Activated B cell treated with CpG ODN at 0.5 μM for 24 hours (primary cell): Measurements from ENCODE around the gene TCOF1. TPM values are rescaled to one million over a fixed set of nuclear protein-coding genes. Genes with fewer than 3 reads are reported as not detected.
"Not testable (repeated sequence)": the region's sequence is repeated elsewhere in the genome, so short reads cannot be mapped to it uniquely, and the experiment has no call there.

Source experiments
- ATAC-seq: fragments of 200-7000 bp; cut with Tn5 transposase; one replicate; pipeline ENCODE4 v1.10.0; 2021; ENCODE audit warnings: low read depth, mild to moderate bottlenecking, moderate library complexity
- CTCF ChIA-PET: fragments of 350-600 bp; sonication (Branson Sonifier 250); formaldehyde crosslinking; loops from one replicate; lab custom pipeline; 2021; ENCODE audit warnings: antibody characterized with exemption; lab: Charles Lee
- POLR2A ChIA-PET: fragments of 350-600 bp; sonication (Branson Sonifier 250); formaldehyde crosslinking; loops from one replicate; lab custom pipeline; 2021; ENCODE audit warnings: antibody characterized with exemption; lab: Charles Lee
- DNase-seq: peaks from one replicate; pipeline ENCODE4 v3.0.0; 2022
- H3K27ac Mint-ChIP-seq: one replicate; pipeline ENCODE4 v1.8.0; 2020; ENCODE audit warnings: mixed read lengths
- H3K27me3 Mint-ChIP-seq: one replicate; pipeline ENCODE4 v1.8.0; 2021; ENCODE audit warnings: mixed read lengths
- H3K36me3 Mint-ChIP-seq: one replicate; pipeline ENCODE4 v1.8.0; 2021; ENCODE audit warnings: low read depth, mixed read lengths
- H3K4me1 Mint-ChIP-seq: one replicate; pipeline ENCODE4 v1.8.0; 2021; ENCODE audit warnings: mixed read lengths
- H3K4me3 Mint-ChIP-seq: one replicate; pipeline ENCODE4 v1.8.0; 2020; ENCODE audit warnings: mild to moderate bottlenecking, mixed read lengths
- H3K9me3 Mint-ChIP-seq: one replicate; pipeline ENCODE4 v1.8.0; 2020; ENCODE audit warnings: mixed read lengths
- CTCF ChIP-seq: fragments of 200-600 bp; IDR thresholded peaks from one replicate; pipeline ENCODE4 v1.8.0; 2022; ENCODE audit warnings: antibody characterized with exemption, mild to moderate bottlenecking
- intact Hi-C: fragments of 100-400 bp; cut with micrococcal nuclease; formaldehyde crosslinking; loops from one replicate; pipeline ENCODE4 v1.15.1; 2024
- total RNA-seq: library from RNA; stranded (reverse); gene quantifications from 2 replicates; pipeline ENCODE4 v1.2.3, GENCODE V29; 2022

TCOF1 gene
- total RNA-seq, 1 donor from 2014 or later = 76.1 TPM

GRCh38 chr5:150422075-150422474, 64.6 kb downstream of the TCOF1 start:
- no peaks in the 10 kb centered on the region for H3K27me3 Mint-ChIP-seq
- no peak overlapping the region for H3K4me3 Mint-ChIP-seq
- no peak for TF ChIP-seq CTCF
- H3K27ac Mint-ChIP-seq = peak overlapping the region; percentile 80
- H3K4me1 Mint-ChIP-seq = peaks cover 45% of the 10 kb centered on the region
- H3K36me3 Mint-ChIP-seq = no peaks in the 10 kb centered on the region
- no peak for ATAC-seq
- ChIA-PET POLR2A (interaction anchor here (30.4 to 43.9 kb wide), 2 partner anchors 4 to 13 kb away, joined by 2478 read pairs; partner anchors contain the start of gene CD74), CTCF (interaction anchor here (1.0 to 1.7 kb wide), 2 partner anchors 10 to 14 kb away, joined by 3 to 4 read pairs; no protein-coding TSS in a partner anchor)
- no peaks in the 10 kb centered on the region for H3K9me3 Mint-ChIP-seq
- no peak for DNase-seq
- intact Hi-C loops = no loop called here

GRCh38 chr5:150422758-150423157, 65.3 kb downstream of the TCOF1 start:
- TF ChIP-seq CTCF = no peak
- ATAC-seq = no peak
- H3K9me3 Mint-ChIP-seq = no peaks in the 10 kb centered on the region
- H3K4me3 Mint-ChIP-seq = no peak overlapping the region
- no peak for DNase-seq
- intact Hi-C loops = no loop called here
- H3K36me3 Mint-ChIP-seq = no peaks in the 10 kb centered on the region
- POLR2A ChIA-PET = interaction anchor here (30.4 to 43.9 kb wide), 2 partner anchors 4 to 14 kb away, joined by 2478 read pairs; partner anchors contain the start of gene CD74
- CTCF ChIA-PET = interaction anchor here (1.7 kb wide), 1 partner anchor 14 kb away, joined by 4 read pairs; no protein-coding TSS in a partner anchor
- H3K4me1 Mint-ChIP-seq = peaks cover 45% of the 10 kb centered on the region
- H3K27ac Mint-ChIP-seq = no peak overlapping the region
- H3K27me3 Mint-ChIP-seq = no peaks in the 10 kb centered on the region

- H3K27ac Mint-ChIP-seq, H3K4me3 Mint-ChIP-seq, H3K27me3 Mint-ChIP-seq, DNase-seq, H3K9me3 Mint-ChIP-seq, ATAC-seq, intact Hi-C loops, H3K36me3 Mint-ChIP-seq: not testable (repeated sequence)
- CTCF ChIA-PET = interaction anchor here (0.7 kb wide), 1 partner anchor 253 kb away, joined by 5 read pairs; no protein-coding TSS in a partner anchor
- H3K4me1 Mint-ChIP-seq = peaks cover 48% of the 10 kb centered on the region
- POLR2A ChIA-PET = interaction anchor here (0.8 to 43.9 kb wide), 2 partner anchors 17 to 24 kb away, joined by 3 to 2478 read pairs; partner anchors contain the start of gene CD74
Observed at GRCh38 chr5:150426165-150426564, 68.7 kb downstream of the TCOF1 start.

- no peaks in the 10 kb centered on the region for H3K36me3 Mint-ChIP-seq
Observed at GRCh38 chr5:150428106-150428876, 70.8 kb downstream of the TCOF1 start.

GRCh38 chr5:150428978-150429377, 71.5 kb downstream of the TCOF1 start:
- ATAC-seq (no peak), DNase-seq (no peak)
- ChIA-PET CTCF (interaction anchor here (1.0 to 10.1 kb wide), 3 partner anchors 9 to 31 kb away, joined by 4 to 175 read pairs (median 5); partner anchors contain the start of gene CD74), POLR2A (interaction anchor here (1.3 to 43.9 kb wide), 2 partner anchors 20 to 21 kb away, joined by 6 to 2478 read pairs; partner anchors contain the start of genes CD74 and RPS14)
- TF ChIP-seq CTCF = no peak
- Mint-ChIP-seq H3K4me1 (peaks cover 64% of the 10 kb centered on the region), H3K36me3 (no peaks in the 10 kb centered on the region), H3K27ac (peak overlapping the region; percentile 94), H3K27me3 (no peaks in the 10 kb centered on the region), H3K4me3 (no peak overlapping the region), H3K9me3 (no peaks in the 10 kb centered on the region)
- intact Hi-C loops = loop anchor here (1.0 kb wide), 2 partner anchors 10 to 16 kb away; no protein-coding TSS in a partner anchor

More at GRCh38 chr5:150428106-150428876, 70.8 kb downstream of the TCOF1 start:
- Mint-ChIP-seq H3K4me1 (peaks cover 59% of the 10 kb centered on the region), H3K9me3 (no peaks in the 10 kb centered on the region), H3K27me3 (no peaks in the 10 kb centered on the region), H3K4me3 (peak overlapping the region; percentile 44), H3K27ac (peak overlapping the region; percentile 94)
- ChIA-PET CTCF (no interaction called here), POLR2A (interaction anchor here (43.9 kb wide), 1 partner anchor 20 kb away, joined by 2478 read pairs; the partner anchor contains the start of gene CD74)
- ATAC-seq (no peak), DNase-seq (no peak)
- TF ChIP-seq CTCF = no peak
- intact Hi-C loops = no loop called here
